Measurements from ENCODE around the gene TFB2M. TPM values are rescaled to one million over a fixed set of nuclear protein-coding genes. Genes with fewer than 3 reads are reported as not detected.
"Not testable (repeated sequence)": the region's sequence is repeated elsewhere in the genome, so short reads cannot be mapped to it uniquely, and the experiment has no call there.

The TFB2M gene
- total RNA-seq, 2 experiments from 2014 or later = 7.2 to 13.9 TPM

GRCh38 chr1:246591958-246592357 is 25.9 kb upstream of the TFB2M start:
- Mint-ChIP-seq H3K27me3 (no peaks in the 10 kb centered on the region), H3K9me3 (ENCODE audit: low read depth) (peaks cover 2% of the 10 kb centered on the region), H3K27ac (no peak overlapping the region), H3K4me3 (no peak overlapping the region), H3K36me3 (peaks cover 31% of the 10 kb centered on the region), H3K4me1 (peaks cover 14% of the 10 kb centered on the region)
- no peak for ATAC-seq
- no peak for DNase-seq
- CTCF ChIA-PET = no interaction called here

- DNase-seq (no peak), ATAC-seq (peak; percentile 27)
- Mint-ChIP-seq H3K4me3 (no peak overlapping the region), H3K9me3 (ENCODE audit: low read depth) (peaks cover 2% of the 10 kb centered on the region), H3K27ac (no peak overlapping the region), H3K4me1 (peaks cover 14% of the 10 kb centered on the region), H3K36me3 (peaks cover 31% of the 10 kb centered on the region), H3K27me3 (no peaks in the 10 kb centered on the region)
- CTCF ChIA-PET = no interaction called here
These were observed 25.4 kb upstream of the TFB2M start for GRCh38 chr1:246591504-246591903.

- CTCF ChIA-PET = no interaction called here
- no peak for DNase-seq
- ATAC-seq = no peak
- H3K4me3 Mint-ChIP-seq = no peak overlapping the region
- H3K27ac Mint-ChIP-seq = no peak overlapping the region
- H3K9me3 Mint-ChIP-seq (ENCODE audit: low read depth) = peaks cover 2% of the 10 kb centered on the region
- H3K4me1 Mint-ChIP-seq = peaks cover 14% of the 10 kb centered on the region
- peaks cover 31% of the 10 kb centered on the region for H3K36me3 Mint-ChIP-seq
- no peaks in the 10 kb centered on the region for H3K27me3 Mint-ChIP-seq
These were observed 25.0 kb upstream of the TFB2M start for GRCh38 chr1:246591047-246591446.

- ATAC-seq; DNase-seq; H3K27ac Mint-ChIP-seq; H3K27me3 Mint-ChIP-seq; H3K9me3 Mint-ChIP-seq (ENCODE audit: low read depth); CTCF ChIA-PET; H3K4me3 Mint-ChIP-seq: not testable (repeated sequence)
- Mint-ChIP-seq H3K36me3 (peaks cover 26% of the 10 kb centered on the region), H3K4me1 (peaks cover 14% of the 10 kb centered on the region)
These were observed 23.9 kb upstream of the TFB2M start for GRCh38 chr1:246589919-246590318.

GRCh38 chr1:246588159-246588721 is 22.2 kb upstream of the TFB2M start:
- H3K27me3 Mint-ChIP-seq = no peaks in the 10 kb centered on the region
- peaks cover 14% of the 10 kb centered on the region for H3K4me1 Mint-ChIP-seq
- peaks cover 28% of the 10 kb centered on the region for H3K36me3 Mint-ChIP-seq
- ATAC-seq (no peak), DNase-seq (no peak)
- no peak overlapping the region for H3K4me3 Mint-ChIP-seq
- CTCF ChIA-PET = no interaction called here
- H3K27ac Mint-ChIP-seq = no peak overlapping the region
- peaks cover 2% of the 10 kb centered on the region for H3K9me3 Mint-ChIP-seq (ENCODE audit: low read depth)

GRCh38 chr1:246587606-246588005 is 21.5 kb upstream of the TFB2M start:
- DNase-seq (no peak), ATAC-seq (no peak)
- Mint-ChIP-seq H3K9me3 (ENCODE audit: low read depth) (peaks cover 2% of the 10 kb centered on the region), H3K4me1 (peaks cover 14% of the 10 kb centered on the region), H3K27ac (no peak overlapping the region), H3K36me3 (peaks cover 25% of the 10 kb centered on the region), H3K4me3 (no peak overlapping the region), H3K27me3 (no peaks in the 10 kb centered on the region)
- CTCF ChIA-PET = interaction anchor here (0.9 kb wide), 1 partner anchor 9 kb away, joined by 3 read pairs; no protein-coding TSS in a partner anchor

GRCh38 chr1:246587032-246587431 is 21.0 kb upstream of the TFB2M start:
- Mint-ChIP-seq H3K27me3 (no peaks in the 10 kb centered on the region), H3K4me3 (no peak overlapping the region), H3K4me1 (peaks cover 14% of the 10 kb centered on the region), H3K27ac (no peak overlapping the region), H3K9me3 (ENCODE audit: low read depth) (peaks cover 2% of the 10 kb centered on the region), H3K36me3 (peaks cover 19% of the 10 kb centered on the region)
- no peak for DNase-seq
- CTCF ChIA-PET = interaction anchor here (0.9 kb wide), 1 partner anchor 9 kb away, joined by 3 read pairs; no protein-coding TSS in a partner anchor
- ATAC-seq = no peak

- no peak overlapping the region for H3K4me3 Mint-ChIP-seq
- no peak overlapping the region for H3K27ac Mint-ChIP-seq
- peaks cover 8% of the 10 kb centered on the region for H3K4me1 Mint-ChIP-seq
- DNase-seq (no peak), ATAC-seq (no peak)
- no peaks in the 10 kb centered on the region for H3K27me3 Mint-ChIP-seq
- H3K9me3 Mint-ChIP-seq (ENCODE audit: low read depth) = no peaks in the 10 kb centered on the region
- CTCF ChIA-PET = no interaction called here
- H3K36me3 Mint-ChIP-seq = peaks cover 6% of the 10 kb centered on the region
These were observed 17.6 kb upstream of the TFB2M start for GRCh38 chr1:246583448-246584185.

GRCh38 chr1:246583056-246583440 is 17.0 kb upstream of the TFB2M start:
- Mint-ChIP-seq H3K9me3 (ENCODE audit: low read depth) (no peaks in the 10 kb centered on the region), H3K4me3 (no peak overlapping the region), H3K4me1 (peaks cover 9% of the 10 kb centered on the region), H3K27ac (no peak overlapping the region), H3K36me3 (peaks cover 5% of the 10 kb centered on the region), H3K27me3 (no peaks in the 10 kb centered on the region)
- DNase-seq (no peak), ATAC-seq (no peak)
- CTCF ChIA-PET = no interaction called here

- Mint-ChIP-seq H3K4me1 (peaks cover 10% of the 10 kb centered on the region), H3K27me3 (no peaks in the 10 kb centered on the region), H3K36me3 (peaks cover 7% of the 10 kb centered on the region), H3K27ac (no peak overlapping the region), H3K4me3 (no peak overlapping the region), H3K9me3 (ENCODE audit: low read depth) (no peaks in the 10 kb centered on the region)
- CTCF ChIA-PET = no interaction called here
- DNase-seq (no peak), ATAC-seq (no peak)
These were observed 16.4 kb upstream of the TFB2M start for GRCh38 chr1:246582301-246583055.

- H3K9me3 Mint-ChIP-seq (ENCODE audit: low read depth) = no peaks in the 10 kb centered on the region
- H3K36me3 Mint-ChIP-seq = peaks cover 12% of the 10 kb centered on the region
- no peak for DNase-seq
- ATAC-seq = no peak
- CTCF ChIA-PET = no interaction called here
- H3K27me3 Mint-ChIP-seq = no peaks in the 10 kb centered on the region
- H3K4me3 Mint-ChIP-seq = no peak overlapping the region
- peaks cover 20% of the 10 kb centered on the region for H3K4me1 Mint-ChIP-seq
- H3K27ac Mint-ChIP-seq = no peak overlapping the region
These were observed 14.7 kb upstream of the TFB2M start for GRCh38 chr1:246580497-246581370.

- ATAC-seq = no peak
- Mint-ChIP-seq H3K9me3 (ENCODE audit: low read depth) (no peaks in the 10 kb centered on the region), H3K36me3 (peaks cover 18% of the 10 kb centered on the region), H3K4me3 (no peak overlapping the region), H3K27ac (no peak overlapping the region), H3K4me1 (peaks cover 23% of the 10 kb centered on the region), H3K27me3 (no peaks in the 10 kb centered on the region)
- DNase-seq = no peak
- CTCF ChIA-PET = interaction anchor here (1.3 kb wide), 1 partner anchor 11 kb away, joined by 3 read pairs; no protein-coding TSS in a partner anchor
These were observed 13.8 kb upstream of the TFB2M start for GRCh38 chr1:246579818-246580217.

- no peaks in the 10 kb centered on the region for H3K27me3 Mint-ChIP-seq
- peaks cover 19% of the 10 kb centered on the region for H3K36me3 Mint-ChIP-seq
- no peaks in the 10 kb centered on the region for H3K9me3 Mint-ChIP-seq (ENCODE audit: low read depth)
- no peak for ATAC-seq
- CTCF ChIA-PET = interaction anchor here (1.2 kb wide), 1 partner anchor 9 kb away, joined by 3 read pairs; no protein-coding TSS in a partner anchor
- DNase-seq = no peak
- no peak overlapping the region for H3K4me3 Mint-ChIP-seq
- H3K27ac Mint-ChIP-seq = no peak overlapping the region
- H3K4me1 Mint-ChIP-seq = peaks cover 27% of the 10 kb centered on the region
These were observed 11.7 kb upstream of the TFB2M start for GRCh38 chr1:246577720-246578106.

Data from activated CD8-positive, alpha-beta memory T cell treated with anti-CD3 and anti-CD28 coated beads, Interleukin-2, amount 10 ng/mL, durations not matched to agents 7 days and 5 days (primary cell).